ENCODE measurements around the gene TSHR.
A peak's percentile ranks its signal among the peaks of the same experiment; 100 is the strongest.
"Not testable (repeated sequence)": the region's sequence is repeated elsewhere in the genome, so short reads cannot be mapped to it uniquely, and the experiment has no call there.

Gene TSHR

GRCh38 chr14:80951491-80951890 is 3.9 kb upstream of the TSHR start:
- DNase-seq (ENCODE audit: low read depth): no peak

GRCh38 chr14:80953211-80953610 is 2.2 kb upstream of the TSHR start:
- DNase-seq (ENCODE audit: low read depth): not testable (repeated sequence)

GRCh38 chr14:80954687-80955299 is 628 bp upstream of the TSHR start:
- DNase-seq (ENCODE audit: low read depth): peak; percentile 58

- no peak for DNase-seq (ENCODE audit: low read depth)
These were observed 681 bp downstream of the TSHR start for GRCh38 chr14:80956102-80956501.

- no peak for DNase-seq (ENCODE audit: low read depth)
These were observed 1.5 kb downstream of the TSHR start for GRCh38 chr14:80956922-80957321.

- no peak for DNase-seq (ENCODE audit: low read depth)
These were observed 2.2 kb downstream of the TSHR start for GRCh38 chr14:80957613-80958012.

GRCh38 chr14:80958226-80958625 is 2.8 kb downstream of the TSHR start:
- DNase-seq (ENCODE audit: low read depth): no peak

GRCh38 chr14:80958939-80959338 is 3.5 kb downstream of the TSHR start:
- no peak for DNase-seq (ENCODE audit: low read depth)

- DNase-seq (ENCODE audit: low read depth): peak; percentile 16
These were observed 4.1 kb downstream of the TSHR start for GRCh38 chr14:80959496-80959895.

- no peak for DNase-seq (ENCODE audit: low read depth)
These were observed 9.6 kb downstream of the TSHR start for GRCh38 chr14:80965037-80965436.

- DNase-seq (ENCODE audit: low read depth): no peak
These were observed 18.7 kb downstream of the TSHR start for GRCh38 chr14:80973931-80974641.

GRCh38 chr14:80974679-80975078 is 19.3 kb downstream of the TSHR start:
- no peak for DNase-seq (ENCODE audit: low read depth)

GRCh38 chr14:80977221-80977620 is 21.8 kb downstream of the TSHR start:
- no peak for DNase-seq (ENCODE audit: low read depth)

- no peak for DNase-seq (ENCODE audit: low read depth)
These were observed 23.0 kb downstream of the TSHR start for GRCh38 chr14:80978403-80978802.

GRCh38 chr14:80979951-80980350 is 24.5 kb downstream of the TSHR start:
- DNase-seq (ENCODE audit: low read depth): no peak

- no peak for DNase-seq (ENCODE audit: low read depth)
These were observed 25.7 kb downstream of the TSHR start for GRCh38 chr14:80981156-80981555.

- DNase-seq (ENCODE audit: low read depth): no peak
These were observed 26.3 kb downstream of the TSHR start for GRCh38 chr14:80981673-80982072.

GRCh38 chr14:80982711-80983110 is 27.3 kb downstream of the TSHR start:
- no peak for DNase-seq (ENCODE audit: low read depth)

- peak; percentile 37 for DNase-seq (ENCODE audit: low read depth)
These were observed 32.0 kb downstream of the TSHR start for GRCh38 chr14:80987235-80988032.

- DNase-seq (ENCODE audit: low read depth): no peak
These were observed 32.8 kb downstream of the TSHR start for GRCh38 chr14:80988192-80988591.

GRCh38 chr14:80988735-80989429 is 33.5 kb downstream of the TSHR start:
- DNase-seq (ENCODE audit: low read depth): no peak

- DNase-seq (ENCODE audit: low read depth): no peak
These were observed 37.2 kb downstream of the TSHR start for GRCh38 chr14:80992580-80992979.

Data from activated T-helper 1 cell treated with Interleukin-2 at 50 U/mL for 16 hours (primary cell).